ENCODE measurements around the gene SLC25A27. TPM values are rescaled to one million over a fixed set of nuclear protein-coding genes. Genes with fewer than 3 reads are reported as not detected.

Gene SLC25A27
- total RNA-seq, 2 donors from 2014 or later = 12.8 to 18.1 TPM

- 33 to 36% methylated on average over 3 to 6 of the region's 6 CpGs for WGBS, 2 experiments (ENCODE audit: insufficient coverage in 1 of 2, insufficient read length in 1 of 2)
- Histone ChIP-seq H3K27ac (ENCODE audit: low read depth, low read length) (no peak overlapping the region), H3K4me1 (ENCODE audit: control insufficient read depth, insufficient read depth, low read length) (no peaks in the 10 kb centered on the region), H3K9ac (ENCODE audit: extremely low read depth, low read length, poor library complexity, severe bottlenecking) (no peak overlapping the region), H3K27me3 (ENCODE audit: control insufficient read depth, insufficient read depth, low read length, poor library complexity, severe bottlenecking) (peaks cover 22% of the 10 kb centered on the region), H3K36me3 (ENCODE audit: control insufficient read depth, insufficient read depth, low read length) (no peaks in the 10 kb centered on the region), H3K4me3 (ENCODE audit: low read length) (no peak overlapping the region), H3K9me3 (ENCODE audit: control insufficient read depth, low read length) (no peaks in the 10 kb centered on the region)
- Mint-ChIP-seq H3K4me1 (peaks cover 11% of the 10 kb centered on the region), H3K9me3 (no peaks in the 10 kb centered on the region), H3K27me3 (ENCODE audit: insufficient read depth) (peaks cover 15% of the 10 kb centered on the region), H3K4me3 (no peak overlapping the region), H3K36me3 (ENCODE audit: low read depth) (peaks cover 2% of the 10 kb centered on the region), H3K27ac (no peak overlapping the region)
- DNase-seq = peak; percentile 91
- TF ChIP-seq, protein P1, sequence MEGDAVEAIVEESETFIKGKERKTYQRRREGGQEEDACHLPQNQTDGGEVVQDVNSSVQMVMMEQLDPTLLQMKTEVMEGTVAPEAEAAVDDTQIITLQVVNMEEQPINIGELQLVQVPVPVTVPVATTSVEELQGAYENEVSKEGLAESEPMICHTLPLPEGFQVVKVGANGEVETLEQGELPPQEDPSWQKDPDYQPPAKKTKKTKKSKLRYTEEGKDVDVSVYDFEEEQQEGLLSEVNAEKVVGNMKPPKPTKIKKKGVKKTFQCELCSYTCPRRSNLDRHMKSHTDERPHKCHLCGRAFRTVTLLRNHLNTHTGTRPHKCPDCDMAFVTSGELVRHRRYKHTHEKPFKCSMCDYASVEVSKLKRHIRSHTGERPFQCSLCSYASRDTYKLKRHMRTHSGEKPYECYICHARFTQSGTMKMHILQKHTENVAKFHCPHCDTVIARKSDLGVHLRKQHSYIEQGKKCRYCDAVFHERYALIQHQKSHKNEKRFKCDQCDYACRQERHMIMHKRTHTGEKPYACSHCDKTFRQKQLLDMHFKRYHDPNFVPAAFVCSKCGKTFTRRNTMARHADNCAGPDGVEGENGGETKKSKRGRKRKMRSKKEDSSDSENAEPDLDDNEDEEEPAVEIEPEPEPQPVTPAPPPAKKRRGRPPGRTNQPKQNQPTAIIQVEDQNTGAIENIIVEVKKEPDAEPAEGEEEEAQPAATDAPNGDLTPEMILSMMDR (conservative IDR thresholded peaks at IDR 0.05) = peak; percentile 89
Observed at GRCh38 chr6:46655803-46656202, 3.0 kb downstream of the SLC25A27 start.

- no peak overlapping the region for H3K4me3 ChIP-seq (ENCODE audit: low read length)
- H3K4me3 Mint-ChIP-seq = no peak overlapping the region
- H3K36me3 ChIP-seq (ENCODE audit: control insufficient read depth, insufficient read depth, low read length) = no peaks in the 10 kb centered on the region
- H3K36me3 Mint-ChIP-seq (ENCODE audit: low read depth) = peaks cover 2% of the 10 kb centered on the region
- no peak overlapping the region for H3K27ac Mint-ChIP-seq
- H3K9me3 ChIP-seq (ENCODE audit: control insufficient read depth, low read length) = no peaks in the 10 kb centered on the region
- H3K9me3 Mint-ChIP-seq = no peaks in the 10 kb centered on the region
- H3K4me1 Mint-ChIP-seq = peaks cover 8% of the 10 kb centered on the region
- TF ChIP-seq, protein P1 (conservative IDR thresholded peaks at IDR 0.05) = no peak
- H3K27ac ChIP-seq (ENCODE audit: low read depth, low read length) = no peak overlapping the region
- DNase-seq = no peak
- peaks cover 15% of the 10 kb centered on the region for H3K27me3 Mint-ChIP-seq (ENCODE audit: insufficient read depth)
- no peak overlapping the region for H3K9ac ChIP-seq (ENCODE audit: extremely low read depth, low read length, poor library complexity, severe bottlenecking)
- no peaks in the 10 kb centered on the region for H3K4me1 ChIP-seq (ENCODE audit: control insufficient read depth, insufficient read depth, low read length)
- H3K27me3 ChIP-seq (ENCODE audit: control insufficient read depth, insufficient read depth, low read length, poor library complexity, severe bottlenecking) = peaks cover 22% of the 10 kb centered on the region
Observed at GRCh38 chr6:46657642-46658041, 4.9 kb downstream of the SLC25A27 start.

DNA sequence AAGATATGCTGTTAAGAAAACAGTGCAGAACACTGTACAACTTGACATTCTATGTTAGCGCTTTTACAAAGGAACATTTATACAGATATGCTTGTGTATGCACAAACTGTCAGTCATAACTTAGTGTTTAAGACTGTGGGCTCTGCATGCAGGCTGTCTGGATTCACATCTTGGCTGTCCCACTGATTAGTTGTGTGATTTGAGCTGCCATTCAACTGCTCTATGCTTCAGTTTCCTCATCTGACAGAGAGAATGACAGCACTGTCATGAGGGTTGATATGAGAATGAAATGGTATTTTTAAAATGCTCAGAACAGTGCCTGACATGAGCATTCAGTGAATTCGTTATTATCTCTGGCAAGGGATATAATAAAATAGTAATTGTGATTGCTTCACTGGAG, 8.7 kb downstream of the SLC25A27 start:
- Histone ChIP-seq H3K4me3 (ENCODE audit: low read length) (no peak overlapping the region), H3K27me3 (ENCODE audit: control insufficient read depth, insufficient read depth, low read length, poor library complexity, severe bottlenecking) (no peaks in the 10 kb centered on the region), H3K36me3 (ENCODE audit: control insufficient read depth, insufficient read depth, low read length) (no peaks in the 10 kb centered on the region), H3K27ac (ENCODE audit: low read depth, low read length) (no peak overlapping the region), H3K9ac (ENCODE audit: extremely low read depth, low read length, poor library complexity, severe bottlenecking) (no peak overlapping the region), H3K4me1 (ENCODE audit: control insufficient read depth, insufficient read depth, low read length) (no peaks in the 10 kb centered on the region), H3K9me3 (ENCODE audit: control insufficient read depth, low read length) (no peaks in the 10 kb centered on the region)
- no peaks in the 10 kb centered on the region for H3K36me3 Mint-ChIP-seq (ENCODE audit: low read depth)
- DNase-seq = no peak
- TF ChIP-seq, protein P1 (conservative IDR thresholded peaks at IDR 0.05) = no peak
- no peaks in the 10 kb centered on the region for H3K27me3 Mint-ChIP-seq (ENCODE audit: insufficient read depth)
- WGBS, 2 experiments (ENCODE audit: insufficient coverage in 1 of 2, insufficient read length in 1 of 2) = 84 to 92% methylated on average over 2 of the region's 2 CpGs
- H3K9me3 Mint-ChIP-seq = no peaks in the 10 kb centered on the region
- H3K4me1 Mint-ChIP-seq = peaks cover 3% of the 10 kb centered on the region
- H3K27ac Mint-ChIP-seq = no peak overlapping the region
- H3K4me3 Mint-ChIP-seq = no peak overlapping the region

All from endodermal cell (in vitro differentiated cells).